ENCODE measurements around the gene SLC15A1.

GRCh38 chr13:98641075-98641474 lies 111.4 kb downstream of the SLC15A1 start:
- TF ChIP-seq CTCF (IDR thresholded peaks at IDR 0.05) (no peak), POLR2A (IDR thresholded peaks at IDR 0.05) (no peak), EP300 (IDR thresholded peaks at IDR 0.05) (no peak)
